Thyroid gland (tissue), 4 donors: ENCODE data around the gene GRIFIN.

Experiments
- POLR2A ChIP-seq, 2 donors: fragments of 450-650 bp; IDR thresholded peaks; one replicate each; pipeline ENCODE4 v1.6.1; 2017; ENCODE audit warnings: antibody characterized with exemption in 2 of 2, mild to moderate bottlenecking in 2 of 2, moderate library complexity in 1 of 2
- TF ChIP-seq, protein P1 (sequence below), 6 experiments: fragments of 200-600 bp in 3 of 6; fragments of 450-650 bp in 3 of 6; sonication (generic) in 3 of 6; IDR thresholded peaks; one replicate each; pipeline ENCODE4 v1.5.1; 2016 to 2019; ENCODE audit warnings: antibody characterized with exemption in 6 of 6, mild to moderate bottlenecking in 2 of 6, inconsistent platforms in 1 of 6, moderate library complexity in 1 of 6

DNA sequence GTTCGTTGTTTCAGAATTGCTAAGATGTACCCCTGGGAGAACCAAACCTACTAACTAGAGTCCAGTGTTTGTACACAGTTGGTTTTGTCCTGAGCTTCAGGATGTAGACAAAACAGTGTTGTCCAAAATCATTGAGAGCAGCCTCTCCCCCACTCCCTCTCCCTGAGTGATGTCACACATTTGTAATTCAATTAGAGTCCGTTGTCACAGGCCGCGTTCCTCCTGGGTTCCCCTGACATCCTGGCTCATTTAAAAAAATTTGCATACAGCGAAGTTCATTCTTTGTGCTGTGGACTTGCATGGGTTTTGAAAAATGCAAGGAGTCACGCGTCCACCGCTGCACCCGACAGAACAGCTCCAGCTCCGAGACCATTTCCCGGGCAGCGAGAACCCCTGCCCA, 10.3 kb downstream of the GRIFIN start:
- TF ChIP-seq, protein P1, sequence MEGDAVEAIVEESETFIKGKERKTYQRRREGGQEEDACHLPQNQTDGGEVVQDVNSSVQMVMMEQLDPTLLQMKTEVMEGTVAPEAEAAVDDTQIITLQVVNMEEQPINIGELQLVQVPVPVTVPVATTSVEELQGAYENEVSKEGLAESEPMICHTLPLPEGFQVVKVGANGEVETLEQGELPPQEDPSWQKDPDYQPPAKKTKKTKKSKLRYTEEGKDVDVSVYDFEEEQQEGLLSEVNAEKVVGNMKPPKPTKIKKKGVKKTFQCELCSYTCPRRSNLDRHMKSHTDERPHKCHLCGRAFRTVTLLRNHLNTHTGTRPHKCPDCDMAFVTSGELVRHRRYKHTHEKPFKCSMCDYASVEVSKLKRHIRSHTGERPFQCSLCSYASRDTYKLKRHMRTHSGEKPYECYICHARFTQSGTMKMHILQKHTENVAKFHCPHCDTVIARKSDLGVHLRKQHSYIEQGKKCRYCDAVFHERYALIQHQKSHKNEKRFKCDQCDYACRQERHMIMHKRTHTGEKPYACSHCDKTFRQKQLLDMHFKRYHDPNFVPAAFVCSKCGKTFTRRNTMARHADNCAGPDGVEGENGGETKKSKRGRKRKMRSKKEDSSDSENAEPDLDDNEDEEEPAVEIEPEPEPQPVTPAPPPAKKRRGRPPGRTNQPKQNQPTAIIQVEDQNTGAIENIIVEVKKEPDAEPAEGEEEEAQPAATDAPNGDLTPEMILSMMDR (IDR thresholded peaks at IDR 0.05): no peak
- TF ChIP-seq POLR2A (IDR thresholded peaks at IDR 0.05): no peak
